ENCODE results near the gene KIF16B.
"Not testable (repeated sequence)": the region's sequence is repeated elsewhere in the genome, so short reads cannot be mapped to it uniquely, and the experiment has no call there.

KIF16B gene

DNA sequence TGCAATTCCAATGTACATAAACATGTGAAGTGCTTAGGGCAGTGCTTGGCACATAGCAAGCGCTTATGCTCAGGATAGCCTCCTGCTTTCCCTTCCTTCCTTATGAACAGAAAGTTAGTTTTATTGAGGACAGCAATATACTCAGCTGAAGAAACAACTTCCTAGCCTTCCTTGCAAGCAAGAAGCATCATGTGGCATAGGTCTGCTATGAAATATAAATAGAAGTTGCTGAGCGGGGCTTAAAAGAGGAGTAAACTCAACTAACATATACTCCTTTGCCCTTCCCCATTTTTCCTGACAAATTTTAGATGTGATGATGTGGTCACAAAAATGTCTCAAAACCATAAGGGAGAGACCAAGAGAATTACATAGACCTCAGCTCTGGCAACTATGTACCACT is 98.9 kb downstream of the KIF16B start:
- no peak for DNase-seq

DNA sequence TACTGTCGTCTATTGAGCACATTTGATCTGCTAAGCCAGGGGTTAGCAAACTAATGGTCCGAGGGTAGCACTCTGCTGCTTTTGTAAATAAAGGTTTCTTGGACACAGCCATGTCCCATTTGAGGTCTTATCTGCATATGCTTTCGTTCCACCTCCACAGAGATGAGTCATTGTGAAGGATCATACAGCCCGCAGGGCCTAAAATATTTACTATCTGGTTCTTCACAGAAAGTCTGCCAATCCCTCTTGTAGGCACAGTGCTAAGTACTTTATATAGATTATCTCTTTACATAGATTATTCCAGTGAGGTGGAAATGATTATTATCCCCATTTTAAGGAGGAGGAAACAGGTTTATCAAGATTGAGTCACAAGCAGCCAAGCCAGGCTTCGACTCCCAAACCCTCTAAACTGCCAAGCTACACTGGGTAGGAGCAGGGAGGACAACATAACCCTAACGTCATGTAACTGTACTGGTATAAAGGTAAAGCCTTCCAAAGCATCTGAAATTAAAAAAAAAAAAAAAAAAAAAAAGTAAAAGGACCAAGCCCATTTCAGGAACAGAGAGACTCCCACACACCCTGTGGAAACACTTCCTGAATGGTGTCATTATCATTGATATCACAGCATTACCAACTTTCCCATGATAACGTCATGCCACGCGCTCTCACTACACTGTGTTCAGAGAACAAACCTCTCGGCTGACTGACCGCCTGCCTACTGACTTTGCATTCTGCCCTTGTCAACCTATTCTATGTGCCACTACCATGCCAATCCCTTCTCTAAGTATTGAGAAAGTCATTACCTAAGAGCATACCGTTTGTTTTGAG is 101.0 kb downstream of the KIF16B start:
- DNase-seq, result no peak

DNA sequence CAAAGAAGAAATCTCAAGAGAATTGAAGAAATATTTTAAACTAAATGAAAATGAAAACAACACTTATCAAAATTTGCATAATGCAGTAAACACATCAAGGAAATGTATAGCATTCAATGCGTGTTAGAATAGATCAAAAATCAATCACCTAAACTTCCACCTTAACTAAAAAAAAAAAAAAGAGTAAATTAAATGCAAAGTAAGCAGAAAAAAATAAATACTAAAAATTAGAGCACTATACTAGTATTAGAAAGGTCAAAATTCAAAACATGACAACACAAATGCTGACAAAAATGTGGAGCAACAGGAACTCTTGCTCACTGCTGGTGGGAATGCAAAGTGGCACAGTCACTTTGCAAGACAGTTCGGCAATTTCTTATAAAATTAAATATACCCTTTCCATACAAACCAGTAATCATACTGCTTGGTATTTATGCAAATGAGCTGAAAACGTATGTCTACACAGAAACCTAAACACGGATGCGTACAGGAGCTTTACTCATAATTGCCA is 103.8 kb downstream of the KIF16B start:
- no peak for DNase-seq

DNA sequence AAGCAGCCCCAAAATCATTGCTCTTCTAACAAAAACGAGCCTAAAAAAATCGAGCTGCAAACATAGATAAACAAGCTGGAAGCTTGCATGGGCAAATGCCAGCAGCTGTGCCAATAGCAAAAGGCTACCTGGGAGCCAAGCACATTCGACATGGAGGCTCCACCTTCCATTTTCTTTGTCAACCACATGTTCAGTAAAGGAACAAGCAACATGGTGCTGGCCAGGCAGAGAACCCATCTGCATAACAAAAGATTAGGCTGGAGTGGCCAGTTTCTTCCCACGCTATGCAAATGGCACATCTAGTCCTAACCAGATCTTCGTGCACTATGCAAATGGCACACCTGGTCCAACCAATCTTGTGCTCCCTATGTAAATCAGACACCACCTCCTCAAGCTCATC is 110.5 kb downstream of the KIF16B start:
- DNase-seq, result no peak

DNA sequence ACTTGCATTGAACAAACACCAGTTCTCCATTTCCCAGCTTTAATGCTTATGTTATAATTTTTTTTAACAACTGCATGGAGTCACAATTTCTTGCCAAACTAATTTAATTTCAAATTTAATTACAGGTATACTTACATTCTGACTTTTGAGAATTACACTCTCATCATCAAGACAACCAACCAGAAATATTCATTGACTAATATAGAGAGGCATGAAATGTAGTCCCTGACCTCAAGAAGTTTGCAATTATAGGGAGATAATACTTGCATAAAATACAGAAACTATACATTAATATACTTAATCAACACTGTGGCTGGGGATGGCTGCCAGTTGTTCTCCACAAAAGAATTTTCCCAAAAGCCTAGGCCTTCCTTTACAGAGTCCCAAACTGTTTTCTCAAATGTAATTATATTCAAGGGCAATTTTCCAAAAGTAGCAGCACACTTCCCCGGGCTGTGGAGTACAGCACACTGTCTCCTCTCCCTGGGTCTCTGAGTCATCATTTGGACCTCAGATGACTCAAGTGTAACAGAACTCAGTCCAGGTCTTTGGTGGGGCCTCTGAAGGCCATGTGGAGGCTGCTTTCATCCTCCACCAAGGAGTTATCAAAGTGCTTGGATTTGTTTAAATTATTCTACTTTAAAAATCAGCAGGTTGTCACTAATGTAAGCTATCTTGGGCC is 114.1 kb downstream of the KIF16B start:
- no peak for DNase-seq

DNA sequence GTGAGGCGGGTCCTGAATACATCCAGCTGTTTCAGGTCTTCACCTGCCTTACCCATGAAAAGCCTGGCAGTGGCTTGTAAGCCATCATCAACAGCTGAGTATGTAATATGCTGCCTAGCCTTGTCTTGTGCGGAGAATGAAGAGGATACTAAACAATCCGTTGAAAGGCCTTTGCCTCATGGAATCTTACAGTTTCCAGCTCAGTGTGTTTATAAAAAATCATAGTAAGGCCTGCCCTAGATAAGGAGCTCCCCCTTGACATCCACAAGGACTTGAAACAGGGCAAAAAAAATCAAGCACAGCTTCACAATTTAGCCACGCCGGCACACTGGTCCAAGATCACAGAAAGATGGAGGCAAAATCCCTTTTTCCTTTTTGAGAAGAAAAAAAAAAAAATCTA is 115.7 kb downstream of the KIF16B start:
- no peak for DNase-seq

DNA sequence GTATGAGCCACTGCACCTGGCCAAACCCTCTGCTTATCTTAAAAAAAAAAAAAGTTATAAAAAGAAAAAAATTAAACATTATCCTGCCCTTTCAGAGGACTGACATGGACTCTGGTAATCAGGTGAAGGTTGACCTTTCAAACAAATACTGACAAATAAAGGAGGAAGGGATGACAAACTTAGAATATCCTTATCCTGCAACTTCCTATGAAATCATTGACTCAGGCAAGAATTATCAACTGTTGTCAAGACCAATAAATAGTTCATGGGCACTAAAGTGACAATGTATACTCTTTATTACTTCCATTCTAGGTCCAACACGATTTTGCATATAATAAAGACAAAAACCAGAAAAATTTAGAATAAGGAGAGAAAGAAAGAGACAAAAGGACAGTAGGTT is 117.9 kb downstream of the KIF16B start:
- DNase-seq, result no peak

DNA sequence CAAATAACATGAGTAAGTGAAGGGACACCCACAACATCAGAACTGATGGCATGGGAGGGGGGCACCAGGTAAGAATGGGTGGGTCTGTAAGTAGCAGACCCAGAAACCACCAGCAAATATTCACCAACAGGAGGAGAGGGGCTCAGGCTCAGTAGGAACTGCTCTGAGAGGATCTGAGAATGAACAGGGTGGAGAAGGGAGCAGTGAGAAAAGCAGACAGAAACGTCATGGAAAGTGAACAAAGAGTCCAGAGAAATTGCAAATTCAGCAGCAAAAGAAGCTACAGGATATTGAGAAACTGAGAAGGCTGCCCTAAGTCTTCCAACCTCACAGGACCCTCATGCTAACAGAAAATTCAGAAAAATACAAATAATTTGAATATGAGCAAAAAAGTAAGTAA is 121.3 kb downstream of the KIF16B start:
- no peak for DNase-seq

DNA sequence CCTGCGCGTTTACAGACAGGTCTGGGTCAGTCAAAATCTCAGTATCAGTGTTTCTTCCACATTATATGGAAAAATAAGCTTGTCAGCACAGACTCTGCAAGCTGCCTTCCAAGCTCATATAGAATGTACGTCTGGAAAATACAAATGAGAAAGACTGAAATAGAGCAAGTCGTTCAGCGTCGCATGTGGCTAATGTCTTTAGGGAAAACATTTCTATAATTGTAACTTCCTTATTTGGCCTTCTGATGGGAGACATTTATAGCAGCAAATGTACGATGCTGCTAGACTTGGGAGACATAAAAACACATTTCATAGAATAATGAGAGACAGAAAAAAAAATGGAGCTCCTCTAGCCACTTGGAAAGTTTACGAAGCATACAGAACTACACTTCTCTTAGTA is 122.2 kb downstream of the KIF16B start:
- DNase-seq, result no peak

DNA sequence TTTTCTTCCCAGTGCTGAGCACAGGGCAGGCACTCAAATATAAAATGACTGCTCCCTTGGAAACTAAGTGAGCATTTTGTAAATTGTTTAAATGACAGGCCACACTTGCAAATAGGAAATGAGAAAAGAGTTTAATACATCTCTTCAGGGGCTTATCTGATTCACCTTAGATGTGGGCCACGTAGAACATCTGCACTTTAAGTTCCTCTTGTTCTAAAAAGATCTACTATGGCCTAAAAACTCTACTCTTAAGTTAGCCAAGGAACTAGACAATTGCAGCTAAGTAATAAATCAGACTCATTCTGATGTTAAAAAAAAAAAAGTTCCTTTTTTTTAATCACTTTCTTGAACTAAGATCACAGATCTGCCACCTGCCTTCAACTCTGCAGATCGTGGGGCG is 126.3 kb downstream of the KIF16B start:
- no peak for DNase-seq

DNA sequence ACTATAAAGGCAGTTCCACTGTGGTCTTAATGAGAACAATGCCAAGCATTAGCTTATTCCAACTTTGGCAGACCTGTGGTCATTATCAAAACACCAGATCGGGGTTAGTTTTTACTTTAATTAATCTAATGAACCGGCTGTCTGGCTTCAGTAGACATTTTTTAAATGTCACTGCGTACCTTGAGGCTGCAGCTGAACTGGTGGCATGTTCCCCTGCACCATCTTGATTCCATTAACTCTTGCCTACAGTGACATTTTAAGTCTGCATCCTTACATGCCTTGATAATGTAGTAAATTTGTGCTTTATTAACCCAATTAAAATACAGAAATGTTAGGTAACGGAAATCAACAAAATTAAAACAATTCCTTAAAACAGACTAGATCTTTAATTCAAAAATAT is 127.0 kb downstream of the KIF16B start:
- DNase-seq, result no peak

DNA sequence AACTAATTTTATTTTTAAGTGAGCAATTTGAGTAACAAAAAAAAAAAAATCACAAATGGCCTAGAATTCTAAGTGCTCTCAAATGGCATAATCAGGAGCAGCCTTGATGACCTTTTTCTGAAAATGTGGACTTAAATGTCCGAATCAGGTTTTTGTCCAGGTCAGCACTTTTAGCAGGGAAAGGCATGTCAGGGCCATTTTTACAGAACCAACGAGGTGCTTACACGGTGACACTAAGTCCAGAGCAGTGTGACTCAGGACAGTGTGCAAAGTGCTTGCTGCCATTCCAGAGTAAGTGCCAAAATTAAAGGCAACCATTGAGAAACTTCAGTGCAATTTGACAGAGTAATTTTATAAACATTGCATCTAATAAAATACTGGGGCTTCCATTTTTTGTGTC is 127.8 kb downstream of the KIF16B start:
- DNase-seq, result no peak

DNA sequence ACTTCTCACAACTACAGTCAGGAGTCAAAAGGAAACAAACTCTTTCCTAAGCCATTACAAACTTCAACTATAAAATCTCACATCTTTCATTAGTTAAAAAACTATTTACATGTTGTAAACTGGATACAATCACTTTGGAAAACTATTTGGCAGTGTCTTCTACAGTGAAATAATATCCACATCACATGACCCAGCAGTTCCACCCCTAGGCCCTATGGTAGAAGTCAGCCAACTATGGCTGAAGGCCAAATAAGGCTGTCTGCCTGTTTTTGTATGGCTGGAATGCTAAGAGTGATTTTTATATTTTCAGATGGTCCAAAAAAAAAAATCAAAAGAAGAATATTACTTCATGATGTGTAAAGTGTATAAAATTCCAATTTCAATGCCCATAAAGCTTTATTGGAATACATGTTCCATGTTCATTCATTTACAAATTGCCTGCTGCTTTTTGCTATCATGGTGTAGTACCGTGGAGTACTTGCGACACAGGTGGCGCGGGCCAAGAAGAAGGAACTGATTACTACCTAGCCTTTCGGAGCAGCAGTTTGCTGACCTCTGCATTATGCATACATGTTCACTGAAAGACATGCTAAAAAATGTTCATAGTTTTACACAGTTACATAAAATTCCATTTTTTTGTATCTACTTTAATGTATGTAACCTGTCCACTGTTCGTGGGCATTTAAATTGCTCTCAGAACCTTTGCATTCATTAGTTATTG is 129.0 kb downstream of the KIF16B start:
- no peak for DNase-seq

DNA sequence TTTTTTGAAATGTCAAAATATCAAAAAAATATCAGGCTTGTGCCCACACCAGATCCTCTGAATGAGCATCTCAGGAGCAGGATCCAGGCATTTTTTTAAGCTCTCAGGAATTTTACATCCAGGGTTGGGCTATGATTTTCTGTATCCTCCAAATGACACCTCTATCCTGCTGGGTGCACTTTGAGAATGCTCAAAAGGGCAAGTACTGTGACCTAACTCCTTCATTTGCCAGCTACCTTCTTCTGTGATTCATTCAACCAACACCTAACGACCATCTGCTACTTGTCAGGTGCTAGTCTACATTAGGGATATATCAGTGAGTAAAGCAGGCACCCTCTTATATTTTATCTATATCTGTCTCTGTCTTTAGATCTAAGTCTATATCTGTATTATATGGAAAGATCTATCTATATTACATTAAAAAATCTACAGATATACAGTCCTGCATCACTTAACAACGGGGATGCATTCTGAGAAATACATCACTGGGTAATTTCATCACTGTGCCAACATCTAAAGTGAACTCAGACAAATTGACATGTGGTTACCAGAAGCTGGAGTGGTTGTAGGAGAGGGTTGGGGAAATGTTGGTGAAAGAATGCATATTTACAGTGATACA is 131.6 kb downstream of the KIF16B start:
- DNase-seq, result no peak

DNA sequence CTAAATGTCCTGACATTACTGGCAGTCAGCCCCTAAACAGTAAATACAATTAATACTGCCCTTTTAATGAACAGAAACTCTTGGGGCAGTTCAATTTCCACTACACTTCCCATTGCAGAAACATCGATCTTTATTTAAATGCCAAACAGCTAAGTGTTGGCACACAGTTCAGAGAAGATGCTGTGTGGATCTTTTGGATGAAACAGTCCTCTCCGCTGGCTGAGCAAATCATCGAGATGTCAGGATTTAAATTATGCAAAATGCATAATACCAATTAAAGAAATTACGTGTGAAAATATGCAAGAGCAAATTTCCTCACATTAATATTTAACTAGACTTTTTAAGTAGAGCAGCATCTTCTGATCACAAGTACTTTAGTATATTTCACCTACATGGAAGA is 132.6 kb downstream of the KIF16B start:
- no peak for DNase-seq

DNA sequence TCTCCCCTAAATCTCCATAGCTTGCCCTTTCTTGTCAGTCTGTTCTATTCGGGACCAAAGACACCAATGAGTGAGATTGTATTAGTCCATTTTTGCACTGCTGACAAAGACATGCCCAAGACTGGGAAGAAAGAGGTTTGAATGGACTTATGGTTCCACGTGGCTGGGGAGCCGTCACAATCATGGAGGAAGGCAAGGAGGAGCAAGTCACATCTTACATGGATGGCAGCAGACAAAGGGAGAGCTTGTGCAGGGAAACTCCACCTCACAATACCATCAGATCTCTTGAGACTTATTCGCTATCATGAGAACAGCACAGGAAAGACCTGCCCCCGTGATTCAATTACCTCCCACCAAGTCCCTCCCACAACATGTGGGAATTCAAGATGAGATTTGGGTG is 133.7 kb downstream of the KIF16B start:
- not testable (repeated sequence) for DNase-seq

DNA sequence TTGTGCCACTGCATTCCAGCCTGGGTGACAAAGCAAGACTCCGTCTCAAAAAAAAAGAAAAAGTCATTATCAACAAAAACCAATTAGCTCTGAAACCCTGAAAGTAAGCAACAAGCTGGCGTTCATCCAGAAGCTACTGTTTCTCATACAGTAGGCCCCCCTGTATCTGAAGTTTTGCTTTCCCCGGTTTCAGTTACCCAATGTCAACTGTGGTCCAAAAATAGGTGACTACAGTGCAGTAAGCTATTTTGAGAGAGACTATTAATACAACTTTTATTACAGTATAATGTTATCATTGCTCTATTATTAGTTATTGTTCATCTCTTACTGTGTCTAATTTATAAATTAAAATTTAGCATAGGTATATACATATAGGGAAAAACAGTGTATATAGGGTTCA is 135.1 kb downstream of the KIF16B start:
- no peak for DNase-seq

DNA sequence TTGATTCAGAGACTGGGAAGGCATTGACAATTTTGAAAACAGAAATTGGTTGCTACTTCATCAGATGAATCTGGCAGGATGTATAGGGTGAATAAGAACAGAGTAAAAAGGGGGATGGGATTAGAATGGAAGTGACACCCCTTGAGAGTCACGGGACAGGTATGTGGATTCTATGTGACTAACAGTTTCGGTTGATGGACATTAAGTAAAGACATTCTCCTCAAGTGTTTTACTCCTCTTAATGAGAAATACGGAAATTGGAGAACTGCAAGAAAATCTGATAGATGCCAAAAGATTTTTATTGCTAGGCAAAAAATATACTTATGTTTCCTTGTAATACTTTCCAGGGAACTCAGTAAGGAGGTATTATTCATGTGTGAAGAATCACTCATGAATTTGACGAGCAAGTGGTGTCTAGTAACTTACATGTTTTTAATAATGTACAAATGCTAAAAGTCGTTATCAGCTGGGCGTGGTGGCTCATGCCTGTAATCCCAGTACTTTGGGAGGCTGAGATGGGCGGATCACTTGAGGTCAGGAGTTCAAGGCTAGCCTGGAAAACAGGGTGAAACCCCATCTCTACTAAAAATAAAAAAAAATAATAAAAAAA is 135.8 kb downstream of the KIF16B start:
- DNase-seq, result no peak

DNA sequence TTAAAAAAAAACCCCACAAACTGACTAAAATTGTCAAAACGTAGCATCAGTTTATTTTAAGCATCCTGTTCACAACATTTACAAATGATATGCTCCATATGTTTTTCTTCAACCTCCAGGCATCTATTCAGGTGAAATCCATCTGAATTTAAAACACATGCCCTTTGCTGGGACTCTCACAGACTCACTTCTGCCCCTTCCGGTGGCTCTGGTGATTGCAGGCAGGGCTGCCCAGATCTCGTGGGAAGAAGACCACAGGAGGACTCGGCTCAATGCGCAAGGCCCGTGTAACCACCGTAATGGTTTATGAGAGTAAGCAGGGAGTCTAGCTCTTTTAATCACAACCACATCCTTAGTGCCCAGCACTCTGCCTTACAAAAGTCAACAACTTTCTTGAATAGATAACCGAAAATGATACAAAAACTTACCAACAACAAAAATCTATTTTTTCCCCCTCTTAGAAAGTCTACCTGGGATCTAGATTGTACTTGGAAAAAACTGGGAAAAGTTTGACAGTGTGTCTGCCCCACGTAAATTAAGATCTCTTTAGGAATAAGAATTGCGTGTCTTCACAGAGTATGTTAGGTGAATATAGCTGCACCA is 139.1 kb downstream of the KIF16B start:
- DNase-seq, result peak; percentile 75

DNA sequence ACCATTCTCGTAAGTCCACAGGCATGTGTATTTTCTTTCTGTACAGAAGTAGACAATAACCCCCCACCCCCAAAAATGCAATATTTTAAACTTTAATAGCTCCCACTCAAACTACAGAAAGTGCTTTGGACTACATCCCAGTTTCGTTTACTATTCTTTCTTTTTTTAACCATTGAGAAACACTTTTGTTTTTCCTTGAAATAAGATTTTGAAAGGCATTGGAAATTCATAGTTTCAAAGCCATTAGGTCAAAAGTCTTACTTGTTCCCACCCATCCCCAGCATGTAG is 140.0 kb downstream of the KIF16B start:
- DNase-seq, result no peak

DNA sequence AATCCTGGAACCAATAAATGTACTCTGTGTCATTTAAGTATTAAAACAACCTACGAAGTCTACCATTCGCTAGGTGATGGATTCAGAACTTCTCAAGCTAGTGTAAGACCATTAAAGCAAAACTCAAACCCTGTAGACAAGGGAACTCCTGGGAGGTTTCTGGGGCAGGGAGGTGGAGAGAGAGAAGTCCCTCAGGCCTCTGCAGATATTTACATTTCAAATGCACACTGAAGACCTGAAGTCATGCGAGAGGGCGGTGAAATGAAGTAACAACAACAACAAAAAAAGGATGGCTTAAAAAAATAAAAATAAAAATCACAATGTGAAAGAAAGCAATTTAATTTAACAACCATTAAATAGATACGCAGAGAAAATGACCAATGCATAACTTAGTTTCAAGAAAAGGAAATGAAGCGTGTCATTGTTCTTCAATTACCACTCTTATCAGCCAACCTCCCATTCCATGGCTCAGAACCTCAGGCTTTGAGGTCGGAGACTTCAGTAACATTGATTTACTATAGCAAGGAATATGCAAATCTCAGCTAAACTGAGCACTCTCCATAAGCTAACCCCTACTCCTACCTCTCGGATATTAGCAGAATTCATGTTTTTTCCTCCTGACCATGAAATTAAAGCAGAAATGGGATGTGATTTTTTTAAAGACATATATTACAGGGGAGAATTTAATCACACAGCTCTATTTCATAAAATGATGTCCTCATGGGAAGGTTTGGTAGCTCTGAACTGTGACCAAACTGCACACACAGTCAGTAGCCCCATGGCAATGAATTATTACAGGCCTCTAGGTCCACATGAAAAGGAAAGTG is 140.6 kb downstream of the KIF16B start:
- DNase-seq, result no peak

DNA sequence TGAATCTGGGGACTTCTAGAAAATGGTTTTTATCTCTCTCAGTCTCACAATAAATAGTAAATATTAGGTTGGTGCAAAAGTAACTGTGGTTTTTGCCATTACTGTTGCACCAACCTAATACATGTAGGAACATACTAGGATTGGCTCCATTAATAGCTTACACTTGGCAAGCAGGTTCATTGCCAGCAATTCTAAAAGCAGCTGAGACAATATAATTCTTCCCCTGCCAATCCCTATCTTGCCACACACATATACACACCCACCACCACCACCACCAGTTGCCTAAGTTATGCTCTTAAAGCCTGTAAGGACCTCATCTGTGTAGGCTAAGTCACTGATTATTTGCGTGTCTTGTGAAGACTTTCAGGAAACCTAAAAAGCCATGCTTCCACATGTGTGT is 145.1 kb downstream of the KIF16B start:
- no peak for DNase-seq
